ENCODE results near the gene SLC5A9. TPM values are rescaled to one million over a fixed set of nuclear protein-coding genes. Genes with fewer than 3 reads are reported as not detected.
"Not testable (repeated sequence)": the region's sequence is repeated elsewhere in the genome, so short reads cannot be mapped to it uniquely, and the experiment has no call there.

The SLC5A9 gene
- total and polyA plus RNA-seq, 2 donors (not counting 1 experiment from before 2014, with no cell fraction given) = not detected

DNA sequence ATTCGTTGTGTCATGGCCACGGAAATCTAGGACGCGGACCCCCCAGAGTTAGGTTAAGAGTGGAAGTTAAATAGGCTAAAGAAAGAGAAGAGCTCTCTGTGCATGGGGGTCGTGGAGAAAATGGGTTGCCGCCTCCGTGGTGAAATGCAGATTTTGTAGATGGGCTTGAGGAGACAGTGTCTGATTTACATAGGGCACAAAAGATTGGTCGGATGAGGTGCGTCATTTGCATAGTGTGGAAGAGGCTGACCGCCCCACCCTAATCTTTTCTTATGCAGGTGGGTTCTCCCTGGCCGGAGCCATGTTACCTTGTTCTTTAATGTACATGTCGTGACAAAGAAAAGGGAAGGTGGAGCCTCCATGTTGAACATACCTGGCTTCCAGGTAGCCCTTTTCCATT, 14.3 kb upstream of the SLC5A9 start:
- H3K4me2 ChIP-seq (ENCODE audit: extremely low read depth, insufficient read depth, low read length) = no peak overlapping the region
- DNase-seq (ENCODE audit: low read depth in 2 of 2) = no peak
- no peaks in the 10 kb centered on the region for H3K27me3 ChIP-seq (ENCODE audit: control insufficient read depth, insufficient read depth, low read length)
- no peak overlapping the region for H3K27ac ChIP-seq (ENCODE audit: insufficient read depth, low read length)
- no peak overlapping the region for H3K9ac ChIP-seq (ENCODE audit: insufficient read depth, low read length)
- no peak for TF ChIP-seq CTCF (conservative IDR thresholded peaks at IDR 0.05 in 1 of 2, IDR thresholded peaks at IDR 0.05 in 1 of 2; ENCODE audit: low read depth in 1 of 2, low read length in 2 of 2)
- TF ChIP-seq EZH2 (IDR thresholded peaks at IDR 0.05; ENCODE audit: low read length, missing control alignments) = no peak
- no peaks in the 10 kb centered on the region for H3K4me1 ChIP-seq (ENCODE audit: control insufficient read depth, extremely low read depth, insufficient read depth, low read length)
- H4K20me1 ChIP-seq (ENCODE audit: control insufficient read depth, extremely low read depth, insufficient read depth, low read length) = no peaks in the 10 kb centered on the region
- no peak overlapping the region for H3K4me3 ChIP-seq (replicated peaks in 1 of 4; ENCODE audit: control extremely low read depth in 1 of 4, insufficient read depth in 1 of 4, low read depth in 3 of 4, low read length in 4 of 4)
- H3K36me3 ChIP-seq (ENCODE audit: control insufficient read depth, insufficient read depth, low read length) = no peaks in the 10 kb centered on the region
- H3K79me2 ChIP-seq (ENCODE audit: control insufficient read depth, insufficient read depth, low read length) = no peaks in the 10 kb centered on the region
- no peaks in the 10 kb centered on the region for H3K9me3 ChIP-seq (ENCODE audit: control insufficient read depth, insufficient read depth, low read depth, low read length)
- H2AFZ ChIP-seq (ENCODE audit: low read length) = no peak overlapping the region

GRCh38 chr1:48208652-48209051, 13.9 kb upstream of the SLC5A9 start:
- Histone ChIP-seq H3K4me1 (ENCODE audit: control insufficient read depth, extremely low read depth, insufficient read depth, low read length) (no peaks in the 10 kb centered on the region), H3K79me2 (ENCODE audit: control insufficient read depth, insufficient read depth, low read length) (no peaks in the 10 kb centered on the region), H4K20me1 (ENCODE audit: control insufficient read depth, extremely low read depth, insufficient read depth, low read length) (no peaks in the 10 kb centered on the region), H3K9ac (ENCODE audit: insufficient read depth, low read length) (no peak overlapping the region), H3K27ac (ENCODE audit: insufficient read depth, low read length) (no peak overlapping the region), H2AFZ (ENCODE audit: low read length) (no peak overlapping the region), H3K27me3 (ENCODE audit: control insufficient read depth, insufficient read depth, low read length) (no peaks in the 10 kb centered on the region), H3K9me3 (ENCODE audit: control insufficient read depth, insufficient read depth, low read depth, low read length) (no peaks in the 10 kb centered on the region), H3K36me3 (ENCODE audit: control insufficient read depth, insufficient read depth, low read length) (no peaks in the 10 kb centered on the region), H3K4me3 (replicated peaks in 1 of 4; ENCODE audit: control extremely low read depth in 1 of 4, insufficient read depth in 1 of 4, low read depth in 3 of 4, low read length in 4 of 4) (no peak overlapping the region), H3K4me2 (ENCODE audit: extremely low read depth, insufficient read depth, low read length) (no peak overlapping the region)
- DNase-seq (ENCODE audit: low read depth in 2 of 2) = no peak
- TF ChIP-seq EZH2 (IDR thresholded peaks at IDR 0.05; ENCODE audit: low read length, missing control alignments) = no peak
- TF ChIP-seq CTCF (conservative IDR thresholded peaks at IDR 0.05 in 1 of 2, IDR thresholded peaks at IDR 0.05 in 1 of 2; ENCODE audit: low read depth in 1 of 2, low read length in 2 of 2) = no peak

GRCh38 chr1:48213462-48213861, 9.1 kb upstream of the SLC5A9 start:
- not testable (repeated sequence) for H4K20me1 ChIP-seq (ENCODE audit: control insufficient read depth, extremely low read depth, insufficient read depth, low read length); H3K4me3 ChIP-seq (replicated peaks in 1 of 4; ENCODE audit: control extremely low read depth in 1 of 4, insufficient read depth in 1 of 4, low read depth in 3 of 4, low read length in 4 of 4); DNase-seq (ENCODE audit: low read depth in 2 of 2); H3K4me2 ChIP-seq (ENCODE audit: extremely low read depth, insufficient read depth, low read length); H3K36me3 ChIP-seq (ENCODE audit: control insufficient read depth, insufficient read depth, low read length); H3K9me3 ChIP-seq (ENCODE audit: control insufficient read depth, insufficient read depth, low read depth, low read length); H3K27ac ChIP-seq (ENCODE audit: insufficient read depth, low read length); H3K79me2 ChIP-seq (ENCODE audit: control insufficient read depth, insufficient read depth, low read length); H3K9ac ChIP-seq (ENCODE audit: insufficient read depth, low read length); H3K4me1 ChIP-seq (ENCODE audit: control insufficient read depth, extremely low read depth, insufficient read depth, low read length); H3K27me3 ChIP-seq (ENCODE audit: control insufficient read depth, insufficient read depth, low read length); H2AFZ ChIP-seq (ENCODE audit: low read length)

- H3K4me3 ChIP-seq (replicated peaks in 1 of 4; ENCODE audit: control extremely low read depth in 1 of 4, insufficient read depth in 1 of 4, low read depth in 3 of 4, low read length in 4 of 4); H3K4me2 ChIP-seq (ENCODE audit: extremely low read depth, insufficient read depth, low read length); H2AFZ ChIP-seq (ENCODE audit: low read length); H4K20me1 ChIP-seq (ENCODE audit: control insufficient read depth, extremely low read depth, insufficient read depth, low read length); H3K9ac ChIP-seq (ENCODE audit: insufficient read depth, low read length); H3K9me3 ChIP-seq (ENCODE audit: control insufficient read depth, insufficient read depth, low read depth, low read length); H3K27ac ChIP-seq (ENCODE audit: insufficient read depth, low read length); H3K4me1 ChIP-seq (ENCODE audit: control insufficient read depth, extremely low read depth, insufficient read depth, low read length); DNase-seq (ENCODE audit: low read depth in 2 of 2); H3K36me3 ChIP-seq (ENCODE audit: control insufficient read depth, insufficient read depth, low read length); H3K79me2 ChIP-seq (ENCODE audit: control insufficient read depth, insufficient read depth, low read length); H3K27me3 ChIP-seq (ENCODE audit: control insufficient read depth, insufficient read depth, low read length): not testable (repeated sequence)
These were observed 8.2 kb upstream of the SLC5A9 start for GRCh38 chr1:48214366-48214765.

Data from fibroblast of lung (primary cell).